HG03432 (cell line): ENCODE measurements around the gene GNL1.
"Not testable (repeated sequence)": the region's sequence is repeated elsewhere in the genome, so short reads cannot be mapped to it uniquely, and the experiment has no call there.

ENCODE experiments used
- ATAC-seq: cut with Tn5 transposase; IDR thresholded peaks from one replicate; pipeline ENCODE4 v1.9.1; 2021; ENCODE audit warnings: mild to moderate bottlenecking, moderate library complexity; ENCODE audit not compliant: unreplicated experiment

Gene GNL1

GRCh38 chr6:30533460-30534294, 22.6 kb downstream of the GNL1 start:
- no peak for ATAC-seq

- ATAC-seq, result no peak
Observed at GRCh38 chr6:30530014-30530413, 26.3 kb downstream of the GNL1 start.

GRCh38 chr6:30529349-30529875, 26.9 kb downstream of the GNL1 start:
- peak; percentile 32 for ATAC-seq

- ATAC-seq, result not testable (repeated sequence)
Observed at GRCh38 chr6:30526444-30526843, 29.8 kb downstream of the GNL1 start.

- ATAC-seq, result not testable (repeated sequence)
Observed at GRCh38 chr6:30521952-30522351, 34.3 kb downstream of the GNL1 start.

GRCh38 chr6:30521082-30521481, 35.2 kb downstream of the GNL1 start:
- not testable (repeated sequence) for ATAC-seq

GRCh38 chr6:30520522-30520921, 35.8 kb downstream of the GNL1 start:
- no peak for ATAC-seq

GRCh38 chr6:30518505-30519145, 37.7 kb downstream of the GNL1 start:
- not testable (repeated sequence) for ATAC-seq

- not testable (repeated sequence) for ATAC-seq
Observed at GRCh38 chr6:30517767-30518504, 38.4 kb downstream of the GNL1 start.

- ATAC-seq, result not testable (repeated sequence)
Observed at GRCh38 chr6:30516754-30517076, 39.6 kb downstream of the GNL1 start.

- peak; percentile 75 for ATAC-seq
Observed at GRCh38 chr6:30515944-30516753, 40.1 kb downstream of the GNL1 start.

GRCh38 chr6:30515106-30515505, 41.2 kb downstream of the GNL1 start:
- no peak for ATAC-seq

GRCh38 chr6:30513451-30513850, 42.8 kb downstream of the GNL1 start:
- ATAC-seq, result no peak

GRCh38 chr6:30511169-30511546, 45.1 kb downstream of the GNL1 start:
- no peak for ATAC-seq

GRCh38 chr6:30510419-30511168, 45.7 kb downstream of the GNL1 start:
- ATAC-seq, result no peak

GRCh38 chr6:30508890-30509736, 47.2 kb downstream of the GNL1 start:
- peak; percentile 54 for ATAC-seq

- ATAC-seq, result no peak
Observed at GRCh38 chr6:30507849-30508827, 48.2 kb downstream of the GNL1 start.
